ENCODE results near the gene CCDC88B.

DNA sequence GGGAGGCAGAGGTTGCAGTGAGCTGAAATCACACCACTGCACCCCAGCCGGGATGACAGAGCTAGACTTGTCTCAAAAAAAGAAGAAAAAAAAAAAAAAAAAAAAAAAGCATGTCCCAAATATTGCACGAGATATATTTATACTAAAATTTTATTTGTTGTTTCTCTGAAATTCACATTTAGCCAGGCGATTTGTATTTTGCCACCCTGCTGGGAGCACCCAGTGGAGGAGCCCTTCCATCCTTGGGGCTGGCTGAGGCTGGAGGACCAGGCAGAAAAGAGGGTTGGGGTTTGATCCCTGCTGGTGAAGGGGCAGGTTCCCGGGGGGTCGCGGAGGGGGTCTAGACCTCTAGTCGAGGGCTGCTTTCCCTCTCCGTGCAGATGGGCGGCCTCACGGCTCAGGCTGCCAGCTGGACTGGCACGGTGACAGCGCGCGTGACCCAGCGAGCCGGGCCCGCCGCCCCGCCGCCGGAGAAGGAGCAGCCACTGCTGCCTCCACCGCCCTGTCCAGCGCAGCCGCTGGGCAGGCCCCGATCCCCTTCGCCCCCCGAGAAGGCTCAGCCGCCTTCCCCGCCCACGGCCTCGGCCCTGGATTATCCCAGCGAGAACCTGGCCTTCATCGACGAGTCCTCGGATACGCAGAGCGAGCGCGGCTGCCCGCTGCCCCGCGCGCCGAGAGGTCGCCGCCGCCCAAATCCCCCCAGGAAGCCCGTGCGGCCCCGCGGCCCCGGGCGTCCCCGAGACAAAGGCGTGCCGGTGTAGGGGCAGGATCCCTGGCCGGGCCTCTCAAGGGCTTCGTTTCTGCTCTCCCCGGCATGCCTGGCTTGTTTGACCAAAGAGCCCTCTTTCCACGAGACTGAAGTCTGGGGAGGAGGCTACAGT is 40.8 kb upstream of the CCDC88B start:
- TF ChIP-seq TAF1 (IDR thresholded peaks at IDR 0.05; ENCODE audit: low read depth): no peak
- TF ChIP-seq, protein P1, sequence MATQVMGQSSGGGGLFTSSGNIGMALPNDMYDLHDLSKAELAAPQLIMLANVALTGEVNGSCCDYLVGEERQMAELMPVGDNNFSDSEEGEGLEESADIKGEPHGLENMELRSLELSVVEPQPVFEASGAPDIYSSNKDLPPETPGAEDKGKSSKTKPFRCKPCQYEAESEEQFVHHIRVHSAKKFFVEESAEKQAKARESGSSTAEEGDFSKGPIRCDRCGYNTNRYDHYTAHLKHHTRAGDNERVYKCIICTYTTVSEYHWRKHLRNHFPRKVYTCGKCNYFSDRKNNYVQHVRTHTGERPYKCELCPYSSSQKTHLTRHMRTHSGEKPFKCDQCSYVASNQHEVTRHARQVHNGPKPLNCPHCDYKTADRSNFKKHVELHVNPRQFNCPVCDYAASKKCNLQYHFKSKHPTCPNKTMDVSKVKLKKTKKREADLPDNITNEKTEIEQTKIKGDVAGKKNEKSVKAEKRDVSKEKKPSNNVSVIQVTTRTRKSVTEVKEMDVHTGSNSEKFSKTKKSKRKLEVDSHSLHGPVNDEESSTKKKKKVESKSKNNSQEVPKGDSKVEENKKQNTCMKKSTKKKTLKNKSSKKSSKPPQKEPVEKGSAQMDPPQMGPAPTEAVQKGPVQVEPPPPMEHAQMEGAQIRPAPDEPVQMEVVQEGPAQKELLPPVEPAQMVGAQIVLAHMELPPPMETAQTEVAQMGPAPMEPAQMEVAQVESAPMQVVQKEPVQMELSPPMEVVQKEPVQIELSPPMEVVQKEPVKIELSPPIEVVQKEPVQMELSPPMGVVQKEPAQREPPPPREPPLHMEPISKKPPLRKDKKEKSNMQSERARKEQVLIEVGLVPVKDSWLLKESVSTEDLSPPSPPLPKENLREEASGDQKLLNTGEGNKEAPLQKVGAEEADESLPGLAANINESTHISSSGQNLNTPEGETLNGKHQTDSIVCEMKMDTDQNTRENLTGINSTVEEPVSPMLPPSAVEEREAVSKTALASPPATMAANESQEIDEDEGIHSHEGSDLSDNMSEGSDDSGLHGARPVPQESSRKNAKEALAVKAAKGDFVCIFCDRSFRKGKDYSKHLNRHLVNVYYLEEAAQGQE (IDR thresholded peaks at IDR 0.05; ENCODE audit: low read depth): no peak
- TF ChIP-seq EGR1 (IDR thresholded peaks at IDR 0.05): no peak
- TF ChIP-seq CEBPB (IDR thresholded peaks at IDR 0.05): no peak
- TF ChIP-seq, protein P2, sequence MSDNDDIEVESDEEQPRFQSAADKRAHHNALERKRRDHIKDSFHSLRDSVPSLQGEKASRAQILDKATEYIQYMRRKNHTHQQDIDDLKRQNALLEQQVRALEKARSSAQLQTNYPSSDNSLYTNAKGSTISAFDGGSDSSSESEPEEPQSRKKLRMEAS (IDR thresholded peaks at IDR 0.05): no peak
- no peak for TF ChIP-seq FOXM1 (IDR thresholded peaks at IDR 0.05; ENCODE audit: borderline replicate concordance, low read depth)
- no peak for TF ChIP-seq TCF12 (IDR thresholded peaks at IDR 0.05; ENCODE audit: low read depth)
- TF ChIP-seq YY1 (IDR thresholded peaks at IDR 0.05; ENCODE audit: low read depth): no peak
- TF ChIP-seq RAD21 (IDR thresholded peaks at IDR 0.05; ENCODE audit: low read depth): no peak

Data from Ishikawa (cell line).